HG03520 (cell line): ENCODE measurements around the gene GLCE.
"Not testable (repeated sequence)": the region's sequence is repeated elsewhere in the genome, so short reads cannot be mapped to it uniquely, and the experiment has no call there.

Source experiments
- ATAC-seq: cut with Tn5 transposase; IDR thresholded peaks from one replicate; pipeline ENCODE4 v1.9.1; 2021; ENCODE audit warnings: mild to moderate bottlenecking, moderate library complexity; ENCODE audit not compliant: unreplicated experiment

The GLCE gene

DNA sequence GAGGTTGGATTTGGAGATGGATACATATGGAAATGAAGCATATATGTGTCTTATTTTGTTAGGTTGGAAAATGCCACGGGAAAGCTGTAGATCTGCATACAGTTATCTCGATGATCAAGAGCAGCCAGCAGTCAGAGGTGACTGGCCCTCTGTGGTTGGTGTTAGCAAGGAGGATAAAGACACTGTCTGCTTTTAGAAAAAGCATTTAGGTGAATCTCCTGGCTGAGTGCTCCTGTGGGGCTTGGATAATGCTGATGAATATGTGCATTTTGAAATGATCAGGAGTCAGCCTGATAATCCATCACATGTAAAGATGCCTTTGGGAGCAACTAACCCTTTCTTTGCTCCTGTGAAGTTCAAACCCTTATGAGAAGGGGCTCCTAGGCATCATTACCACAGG is 24.9 kb upstream of the GLCE start:
- no peak for ATAC-seq

DNA sequence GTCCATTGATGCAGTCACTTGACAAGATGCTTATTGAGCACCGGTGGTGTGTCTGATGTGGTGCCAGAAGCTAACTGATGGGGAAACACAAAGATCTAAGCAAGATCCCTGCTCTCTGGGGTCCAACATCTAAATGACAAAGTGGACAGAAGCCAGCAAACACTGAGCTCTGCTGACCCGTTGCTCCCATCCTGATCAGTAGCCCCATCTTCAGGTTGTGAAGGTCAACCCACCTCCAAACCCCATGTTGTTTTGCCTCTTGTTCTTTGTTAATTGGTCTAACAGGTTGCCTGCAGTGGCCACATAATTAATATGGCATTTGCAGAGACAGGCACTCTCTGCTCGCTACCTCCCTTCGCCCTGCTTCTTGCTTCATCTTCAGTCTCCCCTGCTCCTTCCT is 21.5 kb upstream of the GLCE start:
- no peak for ATAC-seq

DNA sequence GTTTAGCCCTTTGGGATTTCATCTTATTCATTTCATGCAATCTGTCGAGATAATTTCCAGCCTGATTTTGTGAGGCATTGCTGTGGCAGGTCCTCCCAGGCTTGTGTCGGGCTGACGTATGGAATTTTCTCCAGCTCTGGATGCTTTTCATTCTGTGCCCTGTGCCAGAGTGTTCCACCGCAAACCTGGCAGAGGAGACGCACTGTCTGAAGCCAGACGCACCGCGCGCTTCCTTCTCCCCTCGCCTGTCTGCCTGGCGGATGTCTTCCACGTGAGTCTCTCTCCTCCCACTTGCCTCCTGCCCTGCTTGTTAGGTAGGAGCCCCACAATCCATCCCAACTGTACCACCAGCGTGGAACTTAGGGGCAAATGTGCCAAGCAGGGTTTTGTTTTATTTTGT is 20.1 kb upstream of the GLCE start:
- no peak for ATAC-seq

DNA sequence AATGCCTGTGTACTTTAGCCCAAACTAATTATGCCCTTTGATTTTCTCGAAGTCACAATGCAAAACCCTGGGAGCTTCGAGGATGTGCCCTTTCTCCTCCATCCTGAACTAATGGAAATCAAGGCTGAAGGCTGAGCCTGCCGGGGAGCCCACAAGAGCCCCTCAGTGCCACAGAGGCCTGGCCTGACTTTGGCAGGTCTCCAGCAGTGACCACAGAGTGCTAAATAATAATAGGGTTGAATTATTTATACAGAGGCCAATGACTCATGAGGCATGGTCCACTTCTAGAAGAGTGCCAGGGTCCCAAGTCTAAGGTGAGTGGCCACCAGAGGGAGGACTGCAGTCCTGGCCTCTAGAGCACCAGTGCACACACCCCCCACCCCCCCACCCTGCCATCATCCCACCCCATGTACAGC is 19.1 kb upstream of the GLCE start:
- no peak for ATAC-seq

DNA sequence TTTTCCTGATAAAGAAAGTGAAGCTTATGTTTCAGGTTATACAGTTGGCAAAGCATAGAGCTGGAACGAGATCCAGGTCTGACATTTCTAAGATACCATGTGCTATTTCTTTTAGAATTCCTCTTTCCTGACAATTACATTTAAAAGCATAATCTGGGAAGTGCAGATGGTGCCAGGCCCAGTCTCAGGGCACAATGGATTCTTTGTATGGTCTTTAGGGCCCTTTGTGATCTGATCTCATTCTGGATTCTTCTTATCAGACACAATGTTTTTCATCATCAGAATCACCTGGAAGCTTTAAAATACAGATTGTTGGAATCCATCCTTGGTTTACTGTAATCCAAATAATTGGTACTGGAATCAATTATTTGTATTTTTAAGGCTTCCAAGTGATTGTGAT is 18.6 kb upstream of the GLCE start:
- no peak for ATAC-seq

DNA sequence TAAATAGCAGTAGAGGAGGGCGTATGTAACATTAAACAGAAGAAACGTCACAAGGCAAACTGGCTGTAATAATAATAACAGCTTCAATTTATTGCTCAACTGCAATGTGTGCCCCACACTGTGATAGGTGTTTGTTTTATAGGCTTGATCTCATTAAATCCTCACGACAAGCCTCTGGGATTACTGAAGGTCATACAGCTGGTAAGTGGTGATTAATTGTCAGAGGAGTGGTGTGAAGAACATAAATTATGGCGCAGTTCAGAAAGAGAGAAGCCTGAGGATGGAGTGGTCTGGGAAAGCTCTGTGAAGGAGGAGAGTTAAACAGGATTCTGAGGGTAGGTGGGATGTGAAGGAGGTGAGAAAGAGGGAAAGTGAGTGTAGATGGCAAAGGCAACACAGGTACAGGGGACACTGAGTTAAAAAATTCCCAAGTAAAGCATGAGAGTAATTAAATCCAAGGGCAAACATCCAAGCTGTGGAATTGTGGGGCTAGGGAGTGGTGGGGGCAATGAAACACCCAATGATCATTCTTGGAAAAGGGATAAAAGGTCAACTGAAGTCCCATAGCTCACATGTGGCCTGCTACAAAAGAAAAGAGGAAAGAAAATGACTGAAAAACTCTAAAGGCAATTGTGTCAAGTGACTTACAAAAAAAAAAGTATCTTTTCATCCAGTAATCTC is 16.5 kb upstream of the GLCE start:
- ATAC-seq: no peak

DNA sequence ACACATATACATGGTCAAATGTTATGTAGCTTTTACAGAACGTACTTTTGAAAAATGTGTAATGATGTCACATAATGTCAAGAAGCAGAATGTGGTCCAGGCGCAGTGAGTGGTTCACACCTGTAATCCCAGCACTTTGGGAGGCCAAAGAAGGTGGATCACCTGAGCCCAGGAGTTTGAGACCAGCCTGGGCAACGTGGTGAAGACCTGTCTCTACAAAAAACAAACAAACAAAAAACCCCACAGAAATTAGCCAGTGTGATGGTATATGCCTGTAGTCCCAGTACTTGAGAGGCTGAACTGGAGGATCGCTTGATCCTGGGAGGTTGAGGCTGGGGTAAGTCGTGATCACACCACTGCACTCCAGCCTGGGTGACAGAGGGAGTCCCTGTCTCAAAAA is 15.9 kb upstream of the GLCE start:
- ATAC-seq: no peak

DNA sequence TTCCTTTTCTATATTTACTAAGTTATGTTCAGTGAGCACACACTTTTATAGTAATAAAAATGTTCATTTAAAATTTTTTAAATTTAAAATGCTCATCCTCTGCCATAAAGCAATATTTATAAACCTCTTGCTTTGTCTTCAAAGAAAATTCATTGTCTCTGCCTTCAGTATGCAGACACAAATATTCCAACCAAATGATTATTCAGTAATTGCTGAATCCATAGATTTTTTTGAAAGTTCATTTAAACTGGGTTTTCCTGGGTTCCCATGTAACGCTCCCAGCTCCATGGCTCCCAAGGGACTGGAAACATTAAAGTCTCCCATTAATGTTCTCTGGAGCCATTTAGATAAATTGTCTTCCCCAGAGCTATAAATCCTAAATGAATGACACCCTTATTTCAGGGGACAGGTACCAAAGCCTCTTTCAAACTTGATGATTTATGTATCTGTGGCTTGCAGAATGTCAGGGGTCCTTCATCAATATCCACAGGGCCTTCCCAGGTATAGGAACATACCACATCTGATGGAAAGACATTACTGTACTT is 15.2 kb upstream of the GLCE start:
- no peak for ATAC-seq

DNA sequence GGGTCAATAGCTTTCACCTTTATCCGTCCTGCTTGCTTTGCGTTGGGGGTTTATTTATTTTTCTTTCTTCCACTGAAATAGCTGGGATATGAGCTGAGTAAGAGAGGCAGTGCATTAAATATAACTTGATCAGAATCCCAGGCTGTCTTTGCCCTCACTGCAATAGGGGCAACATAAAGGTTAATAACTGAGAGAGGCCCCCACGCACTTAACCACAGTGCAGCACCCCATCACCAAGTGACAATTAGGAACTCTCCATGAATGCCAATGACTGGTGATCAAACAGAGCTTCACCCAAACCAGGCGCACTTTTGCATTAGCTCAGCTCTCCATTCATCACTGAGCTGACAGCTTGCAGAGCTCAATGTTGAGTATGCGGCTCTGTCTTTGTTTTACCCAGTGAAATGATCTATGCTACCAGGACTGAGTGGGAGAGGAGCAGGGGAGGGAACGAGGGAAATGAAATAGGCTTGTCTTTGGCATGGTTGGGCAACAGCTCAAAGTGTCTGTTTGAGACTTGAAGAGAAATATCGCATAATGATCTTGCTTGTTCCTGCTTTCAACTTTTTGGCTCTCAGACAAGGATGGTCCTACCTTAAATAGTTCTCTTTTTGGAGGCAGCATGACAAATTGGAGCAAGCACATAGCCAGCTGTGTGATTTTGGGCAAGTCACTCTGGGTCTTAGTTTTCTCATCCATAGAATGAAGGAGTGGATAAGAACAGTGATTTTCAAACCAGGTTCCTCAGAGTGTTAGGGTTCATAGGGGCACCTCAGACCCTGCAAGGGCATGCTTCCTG is 14.5 kb upstream of the GLCE start:
- ATAC-seq: no peak

DNA sequence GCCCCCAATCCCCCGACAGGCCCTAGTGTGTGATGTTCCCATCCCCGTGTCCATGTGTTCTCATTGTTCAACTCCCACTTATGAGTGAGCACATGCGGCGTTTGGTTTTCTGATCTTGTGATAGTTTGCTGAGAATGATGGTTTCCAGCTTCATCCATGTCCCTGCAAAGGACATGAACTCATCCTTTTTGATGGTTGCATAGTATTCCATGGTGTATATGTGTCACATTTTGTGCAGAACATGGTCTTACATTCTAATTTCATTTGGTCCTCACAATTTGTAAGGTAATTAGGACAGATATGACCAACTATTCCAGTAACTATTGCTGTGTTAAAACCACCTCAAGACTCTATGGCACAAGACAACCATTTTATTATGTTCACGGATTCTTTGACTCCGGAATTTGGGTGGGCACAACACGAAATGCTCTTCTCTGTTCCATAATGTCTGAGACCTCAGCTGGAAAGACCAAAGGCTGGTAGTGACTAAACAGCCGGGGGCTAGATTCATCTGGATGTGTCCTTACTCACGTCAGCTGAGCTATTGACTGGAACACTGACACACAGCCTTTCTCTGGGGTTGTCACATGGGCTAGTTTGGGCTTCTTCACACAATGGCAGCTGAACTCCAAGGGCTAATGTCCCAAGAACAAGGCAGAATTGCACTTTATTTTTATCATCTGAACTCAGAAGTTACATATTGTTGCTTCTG is 13.6 kb upstream of the GLCE start:
- no peak for ATAC-seq

DNA sequence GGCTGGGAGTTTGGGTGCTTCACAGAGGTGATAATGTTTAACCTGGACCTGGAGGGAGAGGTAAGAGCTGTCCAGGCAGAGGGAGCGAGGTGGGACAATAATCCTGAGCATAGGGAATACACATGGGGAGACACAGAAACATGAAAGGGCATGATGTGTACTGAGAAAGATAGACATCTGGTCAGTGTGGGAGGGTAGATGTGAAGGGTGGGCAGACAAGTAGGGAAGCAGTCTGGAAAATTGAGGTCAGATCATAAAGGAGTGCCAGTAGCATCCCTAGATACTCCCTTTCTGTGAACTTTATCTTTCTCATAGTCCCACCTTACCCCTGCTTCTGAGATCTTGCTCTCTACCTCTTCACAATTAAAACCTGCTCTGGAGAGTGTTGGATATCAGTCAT is 12.0 kb upstream of the GLCE start:
- no peak for ATAC-seq

DNA sequence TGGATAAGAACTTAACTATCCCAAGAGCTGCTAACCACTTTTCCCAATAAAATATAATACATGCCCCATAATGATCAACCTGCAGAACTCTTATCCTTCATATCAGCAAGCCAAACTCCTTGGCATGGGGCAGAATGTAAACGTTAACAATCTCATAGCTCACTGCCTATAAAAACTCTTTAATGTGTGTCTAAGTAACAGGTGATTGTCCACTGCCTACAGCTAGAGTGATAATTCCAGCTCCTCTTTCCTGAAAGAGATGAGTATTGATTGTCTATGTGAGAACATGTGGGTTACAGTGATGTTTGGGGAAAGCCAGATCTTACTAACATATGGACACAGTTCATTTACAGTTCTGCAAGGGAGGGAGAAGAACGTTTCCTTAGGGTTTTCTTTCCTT is 11.3 kb upstream of the GLCE start:
- no peak for ATAC-seq

DNA sequence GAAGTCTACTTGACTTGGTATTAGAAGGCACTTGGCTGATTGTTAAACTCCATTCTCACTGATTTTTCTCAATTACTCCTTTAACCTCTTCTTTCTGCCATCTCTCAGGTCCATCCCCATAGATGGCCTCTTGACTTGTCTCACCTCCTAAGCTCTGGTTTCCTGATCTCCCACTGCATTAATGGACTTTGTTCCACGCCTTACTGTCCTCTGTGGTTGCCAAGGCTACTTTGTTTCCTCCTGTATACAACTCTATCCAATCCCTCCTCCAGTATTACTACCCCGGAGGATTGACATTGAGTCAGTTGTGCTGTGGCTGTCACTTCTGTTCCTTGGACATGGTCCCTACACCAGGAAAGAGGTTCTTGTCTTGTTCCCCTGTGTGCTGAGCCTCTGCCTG is 10.6 kb upstream of the GLCE start:
- no peak for ATAC-seq

DNA sequence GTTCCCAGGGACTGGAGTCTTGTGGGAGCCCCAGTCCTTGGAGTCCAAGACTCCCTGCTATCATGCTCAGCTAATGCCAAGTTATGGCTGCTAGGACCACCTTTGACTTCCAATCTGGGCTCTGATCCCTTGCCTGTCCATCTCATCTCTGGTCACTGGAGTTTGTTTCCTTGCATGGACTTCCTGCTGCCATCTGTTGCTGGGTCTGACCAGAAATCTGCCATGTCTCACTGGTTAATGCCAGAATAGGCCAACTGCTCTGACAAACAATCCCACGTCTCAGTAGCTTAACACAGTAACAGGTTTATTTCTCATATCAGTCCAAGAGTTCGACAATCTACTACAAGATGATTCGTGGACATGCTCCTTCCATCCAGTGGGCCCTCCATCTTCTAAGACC is 10.1 kb upstream of the GLCE start:
- no peak for ATAC-seq

DNA sequence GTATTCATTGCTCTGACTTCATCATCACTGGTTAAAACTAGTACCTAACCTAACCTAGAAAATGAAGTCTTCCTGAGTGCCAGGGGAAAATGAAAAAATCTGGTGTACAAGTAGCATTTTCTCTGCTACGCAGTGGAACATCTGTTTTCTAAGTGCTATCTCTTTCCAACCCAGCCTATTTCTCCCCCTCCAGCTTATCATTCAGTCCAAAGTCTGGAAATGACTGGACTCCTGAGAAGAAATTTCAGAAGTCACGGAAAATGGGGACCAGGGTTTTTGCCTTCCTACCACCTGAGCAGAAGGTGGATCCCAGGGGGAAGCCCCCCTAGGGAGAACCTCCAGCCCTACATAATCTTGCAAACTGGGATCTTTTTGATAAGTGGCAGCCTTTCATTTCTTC is 9.6 kb upstream of the GLCE start:
- ATAC-seq: no peak

DNA sequence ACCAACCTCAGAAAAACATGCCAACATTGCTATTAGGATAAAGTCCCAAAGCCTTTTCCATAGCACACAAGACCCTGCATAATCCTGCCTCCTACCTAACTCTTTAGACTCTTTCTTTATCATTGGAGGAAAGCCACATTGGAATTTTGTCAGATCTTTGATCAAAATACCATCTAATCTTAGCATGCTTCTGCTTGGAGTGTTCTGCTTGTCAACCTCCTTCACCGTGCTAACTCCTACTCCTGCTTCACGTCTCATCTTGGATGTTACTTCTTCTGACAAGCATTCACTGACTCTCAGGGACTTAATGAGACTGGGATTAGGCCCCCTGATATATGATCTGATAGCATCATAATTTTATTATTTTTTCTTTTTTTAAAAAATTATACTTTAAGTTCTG is 7.4 kb upstream of the GLCE start:
- ATAC-seq: no peak

DNA sequence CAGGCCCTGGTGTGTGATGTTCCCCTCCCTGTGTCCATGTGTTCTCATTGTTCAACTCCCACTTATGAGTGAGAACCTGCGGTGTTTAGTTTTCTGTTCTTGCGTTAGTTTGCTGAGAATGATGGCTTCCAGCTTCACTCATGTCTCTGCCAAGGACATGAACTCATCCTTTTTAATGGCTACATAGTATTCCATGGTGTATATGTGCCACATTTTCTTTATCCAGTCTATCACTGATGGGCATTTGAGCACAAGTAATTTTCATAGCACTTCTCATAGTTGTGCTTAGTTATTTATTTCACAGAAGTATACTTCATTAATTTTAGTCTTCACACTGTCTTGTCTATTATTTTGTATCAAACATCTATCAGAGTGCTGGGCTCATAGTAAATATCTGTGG is 6.8 kb upstream of the GLCE start:
- ATAC-seq: not testable (repeated sequence)

DNA sequence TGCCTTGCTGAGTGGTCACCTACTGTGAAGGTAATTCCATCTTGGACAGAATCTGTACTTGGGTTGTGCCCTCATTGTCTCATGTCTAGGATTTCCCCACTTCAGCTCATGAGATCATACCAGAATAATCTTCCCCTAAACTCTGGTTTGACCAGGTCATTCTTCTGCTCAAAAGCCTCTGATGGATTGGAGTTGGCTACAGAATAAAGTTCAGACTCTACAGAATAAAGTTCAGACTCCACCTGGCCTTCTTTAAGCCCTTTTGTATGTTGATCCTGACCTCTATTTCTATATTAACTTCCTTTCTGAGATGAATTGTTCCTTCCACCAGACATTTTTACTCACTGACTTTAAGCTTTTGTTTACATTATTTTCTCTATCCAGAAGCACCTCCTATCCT is 6.4 kb upstream of the GLCE start:
- no peak for ATAC-seq

DNA sequence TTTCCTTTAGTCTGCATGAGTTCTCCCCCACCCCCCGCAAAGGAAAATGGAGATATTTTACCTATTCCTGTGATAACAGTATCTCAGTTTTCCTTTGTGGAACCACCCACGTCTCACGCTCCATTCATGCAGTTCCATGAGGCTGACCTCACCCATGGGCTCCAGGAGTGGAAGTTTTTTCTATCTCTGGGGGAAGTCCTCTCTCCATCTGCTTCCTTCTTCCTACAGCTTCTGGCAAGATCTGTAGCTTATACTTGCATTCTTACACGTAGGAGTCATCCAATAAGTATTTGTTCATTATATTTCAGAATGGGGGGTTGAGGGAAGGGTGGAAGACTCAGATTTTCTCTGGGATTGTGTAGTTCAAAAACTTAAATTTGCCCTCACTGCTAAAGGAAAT is 5.8 kb upstream of the GLCE start:
- no peak for ATAC-seq

DNA sequence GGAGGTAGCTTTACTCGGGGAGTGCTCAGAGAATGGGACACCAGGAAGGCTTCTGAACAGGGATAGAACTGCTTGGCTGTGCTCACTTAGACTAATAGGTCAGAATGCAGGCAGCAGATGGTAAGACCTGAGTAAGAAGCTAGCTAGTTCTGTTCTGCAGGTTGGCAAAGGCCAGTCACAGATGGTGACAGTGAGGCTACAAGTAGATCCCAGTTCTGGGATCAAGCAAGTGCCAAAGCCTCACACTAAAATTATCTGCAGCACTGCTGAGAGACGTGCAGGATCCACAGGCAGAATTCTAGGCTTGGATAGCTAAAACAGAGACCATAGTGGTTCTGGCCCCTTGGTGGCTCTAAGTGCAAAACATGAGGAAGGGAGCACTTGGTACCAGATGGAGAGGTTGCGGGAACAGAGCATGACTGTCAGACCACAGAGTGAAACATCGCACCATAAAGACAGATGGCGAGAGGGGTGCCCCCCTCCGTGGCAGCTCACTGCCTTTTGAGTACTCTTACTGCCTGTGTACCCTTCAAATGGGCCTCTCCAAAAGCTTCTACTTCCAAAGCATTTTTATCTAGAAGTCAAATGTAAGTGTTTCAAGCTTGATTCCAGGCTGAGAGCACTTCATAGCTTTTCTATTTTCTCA is 3.6 kb upstream of the GLCE start:
- no peak for ATAC-seq

DNA sequence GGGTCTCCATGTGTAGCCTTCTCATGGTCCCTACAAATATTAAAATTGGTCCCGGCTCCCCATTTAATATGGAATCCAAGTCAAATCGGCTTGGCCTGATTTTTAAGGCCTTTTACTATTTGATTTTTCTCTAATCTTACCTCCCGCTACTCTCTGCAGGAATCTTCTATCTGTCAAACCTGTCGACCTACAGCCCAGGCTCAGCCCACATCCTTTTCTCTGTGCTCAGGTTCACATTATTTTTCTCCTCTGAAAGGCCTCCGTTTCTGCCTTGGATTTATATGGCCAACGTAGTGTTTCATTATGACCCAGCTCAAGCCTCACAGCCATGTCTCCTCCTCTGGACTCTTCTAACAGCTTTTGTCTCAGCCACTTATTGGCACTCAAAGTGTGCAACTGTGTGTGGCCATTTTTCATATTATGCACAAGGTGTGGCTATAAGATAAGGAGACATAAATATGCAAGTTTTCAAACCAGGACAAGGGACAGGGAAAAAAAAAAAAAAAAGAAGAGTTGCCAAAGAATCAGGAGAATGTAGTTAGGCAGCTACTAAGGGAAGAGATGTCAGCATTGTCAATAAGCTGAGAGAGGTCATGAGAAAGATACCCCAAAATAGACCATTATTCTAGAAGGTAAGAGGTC is 2.1 kb upstream of the GLCE start:
- no peak for ATAC-seq
